ENCODE measurements around the gene RAB40C.

- TF ChIP-seq CTCF (IDR thresholded peaks at IDR 0.05) = no peak
- TF ChIP-seq POLR2A (IDR thresholded peaks at IDR 0.05) = no peak
These were observed 64.2 kb downstream of the RAB40C start for GRCh38 chr16:654034-654433.
